ENCODE data around the gene SLAMF7.

- TF ChIP-seq CTCF (IDR thresholded peaks at IDR 0.05) = no peak
- no peak for TF ChIP-seq POLR2A (IDR thresholded peaks at IDR 0.05)
Measured at GRCh38 chr1:160763993-160764392, 24.9 kb downstream of the SLAMF7 start.
